Stimulated activated CD4-positive, alpha-beta T cell treated with anti-CD3 and anti-CD28 coated beads, TNF-alpha, amount 100 ng/mL, for 4 hours (primary cell): ENCODE measurements around the gene AGBL4.

Source experiments
- DNase-seq, 3 experiments: peaks; one replicate each; pipeline ENCODE4 v3.0.0-alpha.2; 2020; ENCODE audit warnings: low read depth in 3 of 3

AGBL4 gene

GRCh38 chr1:49694251-49694827 is 329.4 kb downstream of the AGBL4 start:
- no peak for DNase-seq

GRCh38 chr1:49686107-49686506 is 337.6 kb downstream of the AGBL4 start:
- no peak for DNase-seq

- no peak for DNase-seq
Measured at GRCh38 chr1:49677706-49678105, 346.0 kb downstream of the AGBL4 start.

GRCh38 chr1:49651136-49651535 is 372.6 kb downstream of the AGBL4 start:
- no peak for DNase-seq

GRCh38 chr1:49630156-49630555 is 393.6 kb downstream of the AGBL4 start:
- no peak for DNase-seq

GRCh38 chr1:49627781-49628180 is 396.0 kb downstream of the AGBL4 start:
- DNase-seq: no peak

GRCh38 chr1:49626472-49626871 is 397.3 kb downstream of the AGBL4 start:
- no peak for DNase-seq

GRCh38 chr1:49622877-49623276 is 400.9 kb downstream of the AGBL4 start:
- DNase-seq: no peak

GRCh38 chr1:49606082-49606481 is 417.7 kb downstream of the AGBL4 start:
- DNase-seq: no peak

GRCh38 chr1:49597436-49597835 is 426.3 kb downstream of the AGBL4 start:
- no peak for DNase-seq

GRCh38 chr1:49576327-49576901 is 447.3 kb downstream of the AGBL4 start:
- no peak for DNase-seq

GRCh38 chr1:49556676-49557234 is 467.0 kb downstream of the AGBL4 start:
- no peak for DNase-seq

GRCh38 chr1:49552101-49552500 is 471.7 kb downstream of the AGBL4 start:
- DNase-seq: no peak

- DNase-seq: no peak
Measured at GRCh38 chr1:49544615-49545014, 479.1 kb downstream of the AGBL4 start.

- DNase-seq: no peak
Measured at GRCh38 chr1:49541096-49541752, 482.5 kb downstream of the AGBL4 start.

GRCh38 chr1:49527606-49528305 is 496.0 kb downstream of the AGBL4 start:
- DNase-seq: no peak

- DNase-seq: no peak
Measured at GRCh38 chr1:49526672-49527071, 497.1 kb downstream of the AGBL4 start.

GRCh38 chr1:49523764-49524163 is 500.0 kb downstream of the AGBL4 start:
- DNase-seq: no peak

- no peak for DNase-seq
Measured at GRCh38 chr1:49466961-49467360, 556.8 kb downstream of the AGBL4 start.

GRCh38 chr1:49465486-49466185 is 558.1 kb downstream of the AGBL4 start:
- DNase-seq: no peak

GRCh38 chr1:49448200-49448599 is 575.6 kb downstream of the AGBL4 start:
- no peak for DNase-seq

GRCh38 chr1:49436865-49437264 is 586.9 kb downstream of the AGBL4 start:
- DNase-seq: no peak
